Measurements from ENCODE around the gene DNAI4.
A peak's percentile ranks its signal among the peaks of the same experiment; 100 is the strongest.
"Not testable (repeated sequence)": the region's sequence is repeated elsewhere in the genome, so short reads cannot be mapped to it uniquely, and the experiment has no call there.

The DNAI4 gene

GRCh38 chr1:66831529-66832239 is 93.0 kb downstream of the DNAI4 start:
- no peak for DNase-seq

- DNase-seq, result no peak
These were observed 99.9 kb downstream of the DNAI4 start for GRCh38 chr1:66824771-66825170.

GRCh38 chr1:66809736-66810326 is 114.8 kb downstream of the DNAI4 start:
- DNase-seq, result no peak

GRCh38 chr1:66809245-66809644 is 115.4 kb downstream of the DNAI4 start:
- no peak for DNase-seq

GRCh38 chr1:66795839-66796238 is 128.8 kb downstream of the DNAI4 start:
- not testable (repeated sequence) for DNase-seq

- DNase-seq, result no peak
These were observed 132.7 kb downstream of the DNAI4 start for GRCh38 chr1:66791621-66792610.

- DNase-seq, result peak; percentile 67
These were observed 136.3 kb downstream of the DNAI4 start for GRCh38 chr1:66788231-66788939.

- DNase-seq, result no peak
These were observed 137.0 kb downstream of the DNAI4 start for GRCh38 chr1:66787641-66788040.

- not testable (repeated sequence) for DNase-seq
These were observed 138.9 kb downstream of the DNAI4 start for GRCh38 chr1:66785800-66786199.

- DNase-seq, result no peak
These were observed 145.1 kb downstream of the DNAI4 start for GRCh38 chr1:66779475-66780078.

- DNase-seq, result no peak
These were observed 145.7 kb downstream of the DNAI4 start for GRCh38 chr1:66778969-66779368.

- DNase-seq, result no peak
These were observed 146.4 kb downstream of the DNAI4 start for GRCh38 chr1:66778266-66778665.

- no peak for DNase-seq
These were observed 146.8 kb downstream of the DNAI4 start for GRCh38 chr1:66777831-66778230.

GRCh38 chr1:66775646-66776045 is 149.0 kb downstream of the DNAI4 start:
- no peak for DNase-seq

GRCh38 chr1:66774438-66774837 is 150.2 kb downstream of the DNAI4 start:
- no peak for DNase-seq

GRCh38 chr1:66773227-66773626 is 151.4 kb downstream of the DNAI4 start:
- DNase-seq, result no peak

GRCh38 chr1:66770694-66771093 is 154.0 kb downstream of the DNAI4 start:
- no peak for DNase-seq

GRCh38 chr1:66770240-66770639 is 154.4 kb downstream of the DNAI4 start:
- no peak for DNase-seq

- no peak for DNase-seq
These were observed 155.0 kb downstream of the DNAI4 start for GRCh38 chr1:66769512-66770229.

GRCh38 chr1:66768965-66769364 is 155.7 kb downstream of the DNAI4 start:
- no peak for DNase-seq

GRCh38 chr1:66767626-66768025 is 157.0 kb downstream of the DNAI4 start:
- DNase-seq, result no peak
